Fibroblast of villous mesenchyme (primary cell): ENCODE data around the gene TARBP2. TPM values are rescaled to one million over a fixed set of nuclear protein-coding genes. Genes with fewer than 3 reads are reported as not detected.
"Not testable (repeated sequence)": the region's sequence is repeated elsewhere in the genome, so short reads cannot be mapped to it uniquely, and the experiment has no call there.

ENCODE experiments used
- DNase-seq: peaks from one replicate; pipeline ENCODE4 v3.0.0-alpha.2; 2010; ENCODE audit warnings: low read depth
- H3K4me3 ChIP-seq: 2 replicates; pipeline ENCODE4 v1.5.1; 2011; ENCODE audit warnings: low read depth, mild to moderate bottlenecking, low read length
- CTCF ChIP-seq: IDR thresholded peaks from 2 replicates; pipeline ENCODE4 v1.5.1; 2012; ENCODE audit warnings: low read depth, mild to moderate bottlenecking, low read length; ENCODE audit not compliant: insufficient read depth
- total RNA-seq: library from RNA; depleted of rRNA; stranded (reverse); fragments of >200 nt; gene quantifications from 2 replicates; pipeline ENCODE4 v1.2.3, GENCODE V29; 2012

TARBP2 gene
- total RNA-seq, 1 donor, result 54.8 TPM

DNA sequence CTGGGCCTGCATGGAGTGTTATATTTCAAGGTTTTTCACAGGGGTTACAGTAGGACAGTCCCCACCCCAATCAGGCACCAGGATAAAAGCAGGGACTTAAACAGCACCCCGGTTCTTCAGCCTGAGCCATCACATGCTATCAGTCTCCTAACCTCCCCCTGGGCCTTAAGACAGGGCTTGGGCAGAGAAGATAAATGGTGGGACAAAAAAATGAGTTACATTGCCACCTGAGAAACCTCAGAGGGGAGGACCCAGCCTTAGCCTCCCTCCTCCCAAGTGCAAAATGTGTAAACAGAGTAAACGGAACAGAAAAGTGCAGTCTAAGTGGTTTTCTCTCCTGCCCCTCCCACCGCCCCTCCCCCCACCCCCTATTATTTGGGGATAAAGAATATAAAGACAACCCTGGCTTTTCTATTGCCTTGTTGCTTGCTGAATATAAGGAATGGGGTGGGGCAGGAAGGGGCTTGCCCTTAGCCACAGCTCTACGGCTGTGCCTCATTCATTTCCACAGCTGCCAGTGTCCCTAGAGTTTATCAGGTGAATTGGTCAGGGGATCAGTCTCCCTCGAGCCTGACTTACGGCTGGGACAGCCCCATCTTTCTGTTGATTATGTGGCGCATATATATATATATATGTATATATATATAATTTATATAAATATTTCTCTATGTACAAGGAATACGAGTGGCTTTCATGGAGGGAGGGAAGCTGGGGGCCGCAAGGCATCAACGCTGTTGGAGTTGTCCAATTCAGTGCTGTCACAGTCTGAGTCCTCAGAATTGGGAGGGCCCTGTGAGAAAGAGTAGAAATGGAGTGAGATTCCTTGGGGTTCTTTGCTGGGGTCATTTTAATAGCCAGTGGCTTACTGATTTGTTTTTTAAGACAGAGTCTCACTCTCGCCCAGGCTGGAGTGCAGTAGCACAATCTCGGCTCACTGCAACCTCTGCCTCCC is 20.3 kb upstream of the TARBP2 start:
- no peak for DNase-seq
- no peak for TF ChIP-seq CTCF
- H3K4me3 ChIP-seq, result no peak overlapping the region

GRCh38 chr12:53481458-53481857 is 19.6 kb upstream of the TARBP2 start:
- DNase-seq, result peak; percentile 78
- H3K4me3 ChIP-seq, result not testable (repeated sequence)

- TF ChIP-seq CTCF, result peak; percentile 22
- DNase-seq, result no peak
- H3K4me3 ChIP-seq, result no peak overlapping the region
These were observed 19.0 kb upstream of the TARBP2 start for GRCh38 chr12:53481939-53482586.

DNA sequence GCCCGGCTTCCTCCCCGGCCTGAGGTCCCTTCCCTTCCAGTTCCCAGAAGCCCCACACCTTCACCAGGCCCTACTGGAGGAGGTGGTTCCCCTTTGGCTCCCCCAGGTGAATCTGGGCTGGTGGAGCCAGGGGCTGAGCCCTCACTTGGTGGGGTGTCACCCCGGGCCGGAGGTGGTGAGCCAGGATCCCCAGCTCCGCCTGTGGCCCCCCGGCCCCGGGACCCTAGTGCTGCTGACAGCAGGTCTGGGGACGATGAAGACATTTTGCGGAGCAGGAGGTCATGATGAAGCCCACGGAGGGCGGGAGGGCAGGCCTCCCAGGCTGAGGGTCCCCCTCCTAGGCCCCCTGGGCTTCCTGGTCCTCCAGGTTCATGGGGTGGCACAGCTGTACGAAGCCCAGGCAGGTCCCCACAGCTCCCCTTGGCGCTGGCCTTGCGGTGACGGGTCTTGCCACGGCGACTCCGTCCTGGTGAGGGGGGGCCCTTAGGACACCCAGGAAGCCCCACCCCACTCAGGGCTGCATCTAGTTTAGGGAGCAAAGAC is 18.4 kb upstream of the TARBP2 start:
- no peak for DNase-seq
- TF ChIP-seq CTCF, result no peak
- no peak overlapping the region for H3K4me3 ChIP-seq

DNA sequence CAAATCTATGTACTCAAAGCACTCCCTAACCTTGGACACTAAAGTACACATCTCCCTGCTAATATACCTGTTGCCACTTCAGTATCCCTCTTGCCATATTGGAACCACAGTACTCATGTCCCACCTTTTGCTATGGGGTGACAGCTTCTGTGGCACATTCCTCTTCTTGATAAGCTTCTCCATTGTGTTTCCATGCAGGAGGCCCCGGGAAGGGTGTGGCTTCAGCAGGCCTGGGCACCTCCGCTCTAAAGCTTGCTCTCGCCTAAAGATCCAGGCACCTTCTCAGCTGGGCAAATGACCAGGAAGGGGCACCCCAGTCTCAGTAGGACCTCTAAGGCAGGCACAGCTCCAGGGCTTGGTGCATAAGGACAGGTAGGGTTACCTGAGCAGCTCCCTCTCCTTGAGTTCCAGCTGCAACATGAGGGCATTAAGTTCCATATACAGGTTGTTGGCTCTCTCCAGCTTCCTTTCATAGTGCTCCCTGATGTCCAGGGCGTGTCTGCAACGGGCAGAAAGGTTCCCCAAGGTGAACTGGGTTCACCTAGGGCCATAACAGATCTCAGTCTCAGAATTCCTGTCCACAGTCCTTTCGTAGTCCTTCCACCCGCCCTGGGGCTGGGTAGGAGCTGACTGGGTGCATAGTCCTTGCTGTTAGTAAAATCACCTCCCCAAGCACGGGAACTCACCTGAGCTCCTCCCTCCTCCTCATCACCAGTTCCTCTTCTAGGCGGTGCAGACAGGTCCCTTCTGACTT is 17.7 kb upstream of the TARBP2 start:
- no peak for TF ChIP-seq CTCF
- DNase-seq, result no peak

GRCh38 chr12:53483979-53484377 is 17.1 kb upstream of the TARBP2 start:
- DNase-seq, result no peak
- no peak for TF ChIP-seq CTCF
- no peak overlapping the region for H3K4me3 ChIP-seq

More for the DNA sequence above, 17.7 kb upstream of the TARBP2 start:
- H3K4me3 ChIP-seq, result no peak overlapping the region
